Measurements from ENCODE around the gene FGGY. TPM values are rescaled to one million over a fixed set of nuclear protein-coding genes. Genes with fewer than 3 reads are reported as not detected.
"Not testable (repeated sequence)": the region's sequence is repeated elsewhere in the genome, so short reads cannot be mapped to it uniquely, and the experiment has no call there.

The FGGY gene
- total RNA-seq, 1 donor from 2014 or later = 31.2 TPM

GRCh38 chr1:59485949-59486348 is 189.1 kb downstream of the FGGY start:
- peaks cover 10% of the 10 kb centered on the region for H3K4me1 ChIP-seq
- intact Hi-C loops (cut with micrococcal nuclease) = no loop called here
- no peak overlapping the region for H3K27ac ChIP-seq (replicated peaks)
- DNase-seq = no peak
- H3K36me3 ChIP-seq = no peaks in the 10 kb centered on the region
- no peaks in the 10 kb centered on the region for H3K9me3 ChIP-seq (replicated peaks)
- no peaks in the 10 kb centered on the region for H3K27me3 ChIP-seq (ENCODE audit: low read depth)
- TF ChIP-seq CTCF (IDR thresholded peaks at IDR 0.05; ENCODE audit: borderline replicate concordance) = no peak
- H3K4me3 ChIP-seq = no peak overlapping the region

- no peak for TF ChIP-seq CTCF (IDR thresholded peaks at IDR 0.05; ENCODE audit: borderline replicate concordance)
Observed at GRCh38 chr1:59486615-59487014, 189.7 kb downstream of the FGGY start.

GRCh38 chr1:59487335-59488031 is 190.6 kb downstream of the FGGY start:
- no peaks in the 10 kb centered on the region for H3K36me3 ChIP-seq
- H3K9me3 ChIP-seq (replicated peaks) = peaks cover 8% of the 10 kb centered on the region
- H3K4me1 ChIP-seq = peaks cover 3% of the 10 kb centered on the region
- no peaks in the 10 kb centered on the region for H3K27me3 ChIP-seq (ENCODE audit: low read depth)
- intact Hi-C loops (cut with micrococcal nuclease) = no loop called here
- H3K27ac ChIP-seq (replicated peaks) = no peak overlapping the region
- no peak for DNase-seq
- TF ChIP-seq CTCF (IDR thresholded peaks at IDR 0.05; ENCODE audit: borderline replicate concordance) = no peak
- H3K4me3 ChIP-seq = no peak overlapping the region

More at GRCh38 chr1:59486615-59487014, 189.7 kb downstream of the FGGY start:
- Histone ChIP-seq H3K4me1 (peaks cover 10% of the 10 kb centered on the region), H3K27me3 (ENCODE audit: low read depth) (no peaks in the 10 kb centered on the region), H3K4me3 (no peak overlapping the region), H3K36me3 (no peaks in the 10 kb centered on the region), H3K9me3 (replicated peaks) (peaks cover 1% of the 10 kb centered on the region), H3K27ac (replicated peaks) (no peak overlapping the region)
- intact Hi-C loops (cut with micrococcal nuclease) = no loop called here
- no peak for DNase-seq

- no peak overlapping the region for H3K4me3 ChIP-seq
- peaks cover 9% of the 10 kb centered on the region for H3K4me1 ChIP-seq
- H3K27me3 ChIP-seq (ENCODE audit: low read depth) = no peaks in the 10 kb centered on the region
- no peaks in the 10 kb centered on the region for H3K36me3 ChIP-seq
- H3K27ac ChIP-seq (replicated peaks) = no peak overlapping the region
- intact Hi-C loops (cut with micrococcal nuclease) = no loop called here
- peaks cover 13% of the 10 kb centered on the region for H3K9me3 ChIP-seq (replicated peaks)
- TF ChIP-seq CTCF (IDR thresholded peaks at IDR 0.05; ENCODE audit: borderline replicate concordance) = no peak
- no peak for DNase-seq
Observed at GRCh38 chr1:59492500-59492899, 195.6 kb downstream of the FGGY start.

- intact Hi-C loops (cut with micrococcal nuclease) = no loop called here
- no peak for DNase-seq
- peaks cover 13% of the 10 kb centered on the region for H3K9me3 ChIP-seq (replicated peaks)
- H3K4me1 ChIP-seq = peaks cover 16% of the 10 kb centered on the region
- H3K4me3 ChIP-seq = no peak overlapping the region
- no peaks in the 10 kb centered on the region for H3K36me3 ChIP-seq
- H3K27me3 ChIP-seq (ENCODE audit: low read depth) = no peaks in the 10 kb centered on the region
- no peak for TF ChIP-seq CTCF (IDR thresholded peaks at IDR 0.05; ENCODE audit: borderline replicate concordance)
- H3K27ac ChIP-seq (replicated peaks) = no peak overlapping the region
Observed at GRCh38 chr1:59494145-59494833, 197.4 kb downstream of the FGGY start.

GRCh38 chr1:59496156-59496555 is 199.3 kb downstream of the FGGY start:
- H3K27ac ChIP-seq (replicated peaks); intact Hi-C loops (cut with micrococcal nuclease); H3K27me3 ChIP-seq (ENCODE audit: low read depth); H3K4me3 ChIP-seq; H3K36me3 ChIP-seq; DNase-seq: not testable (repeated sequence)
- peaks cover 26% of the 10 kb centered on the region for H3K4me1 ChIP-seq
- H3K9me3 ChIP-seq (replicated peaks) = peaks cover 13% of the 10 kb centered on the region

All from left ventricle myocardium inferior (tissue), 1 donor.